HCT116 (cell line): Measurements from ENCODE around the gene KRT83. TPM values are rescaled to one million over a fixed set of nuclear protein-coding genes. Genes with fewer than 3 reads are reported as not detected.

Experiments used
- ATAC-seq: fragments of 200-7000 bp; cut with Tn5 transposase; 2 replicates; pipeline ENCODE4 v1.9.1; 2020; ENCODE audit warnings: mild to moderate bottlenecking, moderate library complexity
- BruUV-seq: library from RNA; stranded (reverse); fragments of 400-500 nt; replicated peaks from 2 replicates; lab custom pipeline; 2021; lab: Mats Ljungman, UMichigan
- CTCF ChIA-PET: fragments of 300-600 bp; sonication (Branson Sonifier 250); formaldehyde crosslinking; loops from one replicate; lab custom pipeline; 2021; ENCODE audit warnings: antibody characterized with exemption; lab: Charles Lee
- POLR2A ChIA-PET: fragments of 300-600, 350-600 bp; sonication (Branson Sonifier 250); formaldehyde crosslinking; loops from one replicate; lab custom pipeline; 2021; ENCODE audit warnings: antibody characterized with exemption; lab: Charles Lee
- RAD21 ChIA-PET, 2 experiments: fragments of 300-600 bp; sonication (Branson Sonifier 250); formaldehyde crosslinking; loops; one replicate each; lab custom pipeline; 2023; ENCODE audit warnings: low total read pairs in 2 of 2; ENCODE audit not compliant: uncharacterized antibody in 2 of 2, unreplicated experiment in 2 of 2, low non-redundant PET in 1 of 2; lab: Charles Lee
- DNase-seq: peaks from one replicate; pipeline ENCODE4 v3.0.0-alpha.2; 2010; ENCODE audit warnings: low read depth, low spot score
- H2AFZ ChIP-seq: fragments of 200-600 bp; shearing (Covaris generic), sonication (generic); 2 replicates; pipeline ENCODE4 v1.6.1; 2017; ENCODE audit warnings: low read depth, mixed run types, mixed read lengths, antibody characterized with exemption, low read length; ENCODE audit not compliant: poor library complexity, severe bottlenecking
- H3K27ac ChIP-seq: 2 replicates; pipeline ENCODE4 v1.5.1; 2012; ENCODE audit warnings: low read depth, low read length
- H3K27me3 ChIP-seq: fragments of 200-600 bp; sonication (generic); 2 replicates; pipeline ENCODE4 v1.6.1; 2016; ENCODE audit warnings: mixed run types, low read length, mixed read lengths; ENCODE audit not compliant: insufficient read depth
- H3K36me3 ChIP-seq, 2 experiments: fragments of 200-500 bp in 1 of 2; fragments of 200-600 bp in 1 of 2; sonication (Bioruptor generic) in 1 of 2; sonication (generic) in 1 of 2; 2 replicates each; pipeline versions ENCODE4 v1.5.1 to v1.6.1; 2014 to 2016; ENCODE audit warnings: low read length in 2 of 2, inconsistent platforms in 1 of 2, mixed read lengths in 1 of 2, mixed run types in 1 of 2; ENCODE audit not compliant: insufficient read depth in 2 of 2, control insufficient read depth in 1 of 2
- H3K4me1 ChIP-seq, 2 experiments: fragments of 200-600 bp in 1 of 2; sonication (generic) in 1 of 2; 2 replicates each; pipeline versions ENCODE4 v1.5.1 to v1.6.1; 2012 to 2017; ENCODE audit warnings: low read length in 2 of 2, inconsistent platforms in 1 of 2, mild to moderate bottlenecking in 1 of 2, mixed read lengths in 1 of 2, mixed run types in 1 of 2, moderate library complexity in 1 of 2; ENCODE audit not compliant: insufficient read depth in 2 of 2, control insufficient read depth in 1 of 2
- H3K4me2 ChIP-seq: fragments of 200-600 bp; sonication (generic); 2 replicates; pipeline ENCODE4 v1.6.1; 2017; ENCODE audit warnings: mixed run types, low read length, mixed read lengths
- H3K4me3 ChIP-seq, 2 experiments: fragments of 200-600 bp in 1 of 2; sonication (generic) in 1 of 2; replicated peaks in 1 of 2; 2 replicates each; pipeline ENCODE4 v1.5.1; 2011 to 2016; ENCODE audit warnings: low read length in 2 of 2, control low read depth in 1 of 2, low read depth in 1 of 2, mild to moderate bottlenecking in 1 of 2, mixed read lengths in 1 of 2, mixed run types in 1 of 2
- H3K79me2 ChIP-seq: fragments of 200-600 bp; sonication (generic); 2 replicates; pipeline ENCODE4 v1.6.1; 2017; ENCODE audit warnings: mild to moderate bottlenecking, mixed run types, low read length, moderate library complexity, mixed read lengths; ENCODE audit not compliant: insufficient read depth
- H3K9ac ChIP-seq: fragments of 200-600 bp; sonication (generic); 2 replicates; pipeline ENCODE4 v1.6.1; 2016; ENCODE audit warnings: low read length, mixed read lengths
- H3K9me2 ChIP-seq: fragments of 200-600 bp; sonication (generic), shearing (Covaris generic); 2 replicates; pipeline ENCODE4 v1.6.1; 2017; ENCODE audit warnings: mixed run types, mild to moderate bottlenecking, moderate library complexity; ENCODE audit not compliant: insufficient read depth
- H3K9me3 ChIP-seq, 2 experiments: fragments of 200-500 bp in 1 of 2; fragments of 200-600 bp in 1 of 2; sonication (Bioruptor generic) in 1 of 2; sonication (generic) in 1 of 2; 2 replicates each; pipeline ENCODE4 v1.6.1; 2014 to 2017; ENCODE audit warnings: low read length in 2 of 2, mixed read lengths in 2 of 2, inconsistent platforms in 1 of 2, low read depth in 1 of 2, mild to moderate bottlenecking in 1 of 2, mixed run types in 1 of 2, moderate library complexity in 1 of 2; ENCODE audit not compliant: control insufficient read depth in 1 of 2, insufficient read depth in 1 of 2
- H4K20me1 ChIP-seq: fragments of 200-600 bp; sonication (generic), shearing (Covaris generic); 2 replicates; pipeline ENCODE4 v1.6.1; 2017; ENCODE audit warnings: mixed run types, mild to moderate bottlenecking, moderate library complexity; ENCODE audit not compliant: insufficient read depth
- CEBPB ChIP-seq: IDR thresholded peaks from 2 replicates; pipeline ENCODE4 v1.6.1; 2012; ENCODE audit warnings: low read depth
- EGR1 ChIP-seq: IDR thresholded peaks from 2 replicates; pipeline ENCODE4 v1.6.1; 2012; ENCODE audit warnings: low read depth
- EZH2phosphoT487 ChIP-seq: fragments of 200-600 bp; IDR thresholded peaks from 2 replicates; pipeline ENCODE4 v1.6.1; 2018; ENCODE audit warnings: antibody characterized with exemption, borderline replicate concordance
- FOSL1 ChIP-seq: IDR thresholded peaks from 2 replicates; pipeline ENCODE4 v1.6.1; 2012; ENCODE audit warnings: low read depth
- POLR2A ChIP-seq: IDR thresholded peaks from 2 replicates; pipeline ENCODE4 v1.7.0; 2011; ENCODE audit warnings: borderline replicate concordance; ENCODE audit not compliant: insufficient read depth, insufficient read length; ENCODE audit errors: extremely low read depth
- RAD21 ChIP-seq: IDR thresholded peaks from 2 replicates; pipeline ENCODE4 v1.6.1; 2012; ENCODE audit warnings: low read depth, mild to moderate bottlenecking
- YY1 ChIP-seq: IDR thresholded peaks from 2 replicates; pipeline ENCODE4 v1.6.1; 2011; ENCODE audit warnings: low read length, low read depth, moderate library complexity, mild to moderate bottlenecking; ENCODE audit not compliant: insufficient replicate concordance; ENCODE audit errors: extremely low read depth
- ZNF274 ChIP-seq: fragments of 200-500 bp; sonication (Bioruptor generic); IDR thresholded peaks from 2 replicates; pipeline ENCODE4 v1.6.1; 2014; ENCODE audit warnings: mild to moderate bottlenecking, low read depth, low read length, inconsistent platforms
- intact Hi-C: fragments of 100-400 bp; cut with micrococcal nuclease; formaldehyde crosslinking; loops from 2 replicates; pipeline ENCODE4 v1.10.0; 2022
- total RNA-seq: library from RNA; stranded (reverse); gene quantifications from one replicate; pipeline ENCODE4 v1.2.1, GENCODE V29; 2021; ENCODE audit not compliant: unreplicated experiment

KRT83 gene
- total RNA-seq, 1 experiment from 2014 or later = not detected

DNA sequence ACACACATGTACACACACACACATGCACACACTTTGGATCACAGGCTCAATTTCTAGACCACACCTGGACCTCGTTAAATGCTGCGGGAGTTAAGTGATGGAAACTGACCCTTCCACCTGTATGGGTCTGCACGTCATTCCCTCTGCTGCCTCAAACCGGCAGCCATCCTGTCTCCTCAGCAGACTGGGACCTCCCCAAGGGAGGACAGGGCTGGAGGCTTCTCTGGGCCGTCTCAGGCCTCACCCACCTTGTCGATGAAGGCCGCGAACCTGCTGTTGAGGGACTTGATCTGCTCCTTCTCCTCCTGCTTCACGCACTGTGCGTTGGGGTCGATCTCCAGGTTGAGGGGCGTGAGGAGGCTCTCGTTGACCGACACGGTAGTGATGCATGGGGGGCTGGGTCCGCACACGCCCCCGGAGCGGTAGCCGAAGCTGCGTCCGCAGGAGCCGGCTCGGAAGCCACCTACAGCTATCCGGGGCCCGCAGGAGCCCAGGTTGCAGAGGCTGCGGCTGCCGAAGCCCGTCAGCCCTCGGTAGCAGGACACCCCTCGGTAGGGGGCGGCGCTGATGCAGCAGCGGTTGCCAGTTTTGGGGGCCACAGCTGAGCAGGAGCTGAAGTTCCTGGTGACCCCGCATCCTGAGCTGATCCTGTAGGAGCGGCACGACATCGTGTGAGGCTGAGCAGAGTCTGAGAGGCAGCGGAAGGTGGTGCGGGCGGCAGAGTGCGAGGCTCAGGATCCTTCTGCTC is 45.7 kb upstream of the KRT83 start, which contains the start of gene KRT85:
Gene KRT85, minus strand, starts transcription at position 744 of the 748 bp plus-strand sequence. Its CDS starts 76 bp downstream, at position 668.
- ATAC-seq = no peak
- ChIA-PET CTCF (interaction anchor here (1.4 kb wide), 1 partner anchor 504 kb away, joined by 6 read pairs; no protein-coding TSS in a partner anchor), POLR2A (no interaction called here), RAD21 (no interaction called here)
- H3K27ac ChIP-seq = no peak within 1 kb of the TSS
- intact Hi-C loops = no loop called here
- H4K20me1 ChIP-seq = no peaks in the 10 kb centered on the region
- H3K9me3 ChIP-seq = no peaks in the 10 kb centered on the region
- no peaks in the 10 kb centered on the region; a peak in 1 of 4 replicates for H3K4me1 ChIP-seq
- H2AFZ ChIP-seq = no peak within 1 kb of the TSS
- no peak within 1 kb of the TSS for H3K4me2 ChIP-seq
- no peak for DNase-seq
- TF ChIP-seq FOSL1 (no peak), YY1 (no peak)
- H3K27me3 ChIP-seq = no peaks in the 10 kb centered on the region
- H3K4me3 ChIP-seq = no peak within 1 kb of the TSS
- H3K9ac ChIP-seq = no peak within 1 kb of the TSS
- H3K9me2 ChIP-seq = no peaks in the 10 kb centered on the region
- BruUV-seq = no TSS peak
- H3K36me3 ChIP-seq = no peaks in the 10 kb centered on the region
- H3K79me2 ChIP-seq = no peaks in the 10 kb centered on the region

GRCh38 chr12:52364901-52365489 is 43.8 kb upstream of the KRT83 start:
- H3K4me2 ChIP-seq = no peak overlapping the region
- ChIA-PET POLR2A (no interaction called here), CTCF (interaction anchor here (0.7 to 1.0 kb wide), 2 partner anchors 8 to 21 kb away, joined by 3 read pairs; no protein-coding TSS in a partner anchor)
- DNase-seq = no peak
- no peaks in the 10 kb centered on the region for H3K36me3 ChIP-seq
- H3K9me2 ChIP-seq = no peaks in the 10 kb centered on the region
- intact Hi-C loops = no loop called here
- TF ChIP-seq ZNF274 (no peak), RAD21 (no peak), EZH2phosphoT487 (no peak), POLR2A (no peak), EGR1 (no peak), CEBPB (no peak)
- TF ChIP-seq, all 23 proteins: peak for 0
- Histone ChIP-seq H3K4me3 (no peak overlapping the region), H3K4me1 (no peaks in the 10 kb centered on the region; a peak in 1 of 4 replicates), H3K9me3 (no peaks in the 10 kb centered on the region), H3K27me3 (no peaks in the 10 kb centered on the region), H2AFZ (no peak overlapping the region), H3K79me2 (no peaks in the 10 kb centered on the region), H4K20me1 (no peaks in the 10 kb centered on the region), H3K9ac (no peak overlapping the region), H3K27ac (no peak overlapping the region)
- ATAC-seq = no peak
- RAD21 ChIA-PET = no interaction called here
- BruUV-seq = no TSS peak
